Measurements from ENCODE around the gene STK4.

Gene STK4

DNA sequence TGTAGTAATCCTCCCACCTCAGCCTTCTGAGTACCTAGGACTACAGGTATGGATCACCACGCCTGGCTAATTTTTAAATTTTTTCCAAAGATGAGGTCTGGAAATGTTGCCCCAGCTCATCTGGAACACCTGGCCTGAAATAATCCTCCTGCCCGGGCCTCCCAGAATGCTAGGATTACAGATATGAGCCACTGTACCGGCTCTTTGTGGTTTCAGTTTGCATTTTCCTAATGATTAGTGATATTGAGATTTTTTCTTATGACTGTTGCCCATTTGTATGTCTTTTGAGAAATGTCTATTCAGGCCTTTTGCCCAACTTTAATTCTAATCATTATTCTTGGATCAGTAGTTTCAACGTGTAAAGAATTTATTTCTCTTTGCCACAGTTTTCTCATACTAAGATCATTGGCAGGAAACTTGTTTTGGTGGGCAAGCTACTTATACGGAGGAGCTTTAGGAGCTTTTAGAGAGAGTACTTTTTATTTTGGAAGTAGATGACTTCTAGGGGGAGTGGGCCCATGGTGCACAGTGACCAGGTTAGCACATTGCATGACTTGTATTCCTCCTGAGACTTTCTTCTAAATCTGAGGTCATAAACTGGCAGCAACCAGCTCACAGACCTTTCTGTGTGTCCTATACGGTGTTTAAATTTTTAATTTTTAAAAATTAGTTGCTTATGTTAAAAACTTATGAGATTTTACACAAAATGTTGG, 62.3 kb downstream of the STK4 start:
- no peak for DNase-seq (ENCODE audit: low read depth)

DNA sequence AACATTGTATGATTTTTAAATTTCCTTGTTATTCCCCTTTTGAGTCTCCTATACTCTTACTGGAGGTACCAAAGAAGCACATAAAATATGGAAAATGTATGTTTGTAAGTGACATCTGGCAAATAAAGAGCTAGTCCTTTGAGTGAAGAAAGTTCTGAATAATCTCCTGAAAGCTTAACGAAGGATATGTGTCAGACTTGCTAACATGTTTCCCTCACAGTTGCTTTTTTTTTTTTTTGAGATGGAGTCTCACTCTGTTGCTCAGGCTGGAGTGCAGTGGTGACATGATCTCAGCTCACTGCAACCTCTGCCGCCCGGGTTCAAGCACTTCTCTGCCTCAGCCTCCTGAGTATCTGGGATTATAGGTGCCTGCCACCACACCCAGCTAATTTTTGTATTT, 63.6 kb downstream of the STK4 start:
- DNase-seq (ENCODE audit: low read depth), result no peak

DNA sequence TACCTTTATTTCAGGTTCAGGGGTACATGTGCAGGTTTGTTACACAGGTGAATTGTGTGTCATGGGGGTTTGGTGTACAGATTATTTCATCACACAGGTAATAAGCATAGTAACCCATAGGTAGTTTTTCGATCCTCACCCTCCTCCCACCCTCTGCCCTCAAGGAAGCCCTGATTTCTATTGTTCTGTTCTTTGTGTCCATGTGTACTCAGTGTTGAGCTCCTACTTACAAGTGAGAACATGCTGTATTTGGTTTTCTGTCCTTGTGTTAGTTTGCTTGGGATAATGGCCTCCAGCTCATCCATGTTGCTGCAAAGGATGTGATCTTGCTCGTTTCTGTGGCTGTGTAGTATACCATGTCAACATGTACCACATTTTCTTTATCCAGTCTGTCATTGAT, 66.0 kb downstream of the STK4 start:
- DNase-seq (ENCODE audit: low read depth), result no peak

DNA sequence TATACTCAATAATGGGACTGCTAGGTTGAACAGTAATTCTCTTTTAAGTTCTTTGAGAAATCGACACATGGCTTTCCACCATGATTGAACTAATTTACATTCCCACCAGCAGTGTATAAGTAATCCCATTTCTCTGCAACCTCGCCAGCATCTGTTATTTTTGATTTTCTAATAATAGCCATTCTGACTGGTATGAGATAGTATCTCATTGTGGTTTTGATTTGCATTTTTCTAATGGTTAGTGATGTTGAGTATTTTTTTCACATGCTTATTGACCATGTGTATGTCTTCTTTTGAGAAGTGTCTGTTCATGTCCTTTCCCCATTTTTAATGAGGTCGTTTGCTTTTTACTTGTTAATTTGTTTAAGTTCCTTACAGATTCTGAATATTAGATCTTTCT, 66.5 kb downstream of the STK4 start:
- no peak for DNase-seq (ENCODE audit: low read depth)

DNA sequence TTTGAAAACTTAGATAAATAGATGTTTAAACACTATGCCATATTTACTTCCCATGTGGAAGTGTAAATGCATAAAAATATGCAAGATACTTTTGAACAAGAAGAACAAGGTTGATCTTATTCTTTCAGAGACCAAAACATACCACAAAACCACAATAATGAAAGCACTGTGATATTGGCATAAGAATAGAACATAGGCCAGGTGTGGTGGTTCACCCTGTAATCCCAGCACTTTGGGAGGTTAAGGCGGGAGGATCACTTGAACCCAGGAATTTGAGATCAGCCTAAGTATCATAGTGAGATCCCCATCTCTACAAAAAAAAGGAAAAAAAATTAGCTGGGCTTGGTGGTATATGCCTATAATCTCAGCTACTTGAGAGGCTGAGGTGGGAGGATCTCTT, 68.1 kb downstream of the STK4 start:
- no peak for DNase-seq (ENCODE audit: low read depth)

DNA sequence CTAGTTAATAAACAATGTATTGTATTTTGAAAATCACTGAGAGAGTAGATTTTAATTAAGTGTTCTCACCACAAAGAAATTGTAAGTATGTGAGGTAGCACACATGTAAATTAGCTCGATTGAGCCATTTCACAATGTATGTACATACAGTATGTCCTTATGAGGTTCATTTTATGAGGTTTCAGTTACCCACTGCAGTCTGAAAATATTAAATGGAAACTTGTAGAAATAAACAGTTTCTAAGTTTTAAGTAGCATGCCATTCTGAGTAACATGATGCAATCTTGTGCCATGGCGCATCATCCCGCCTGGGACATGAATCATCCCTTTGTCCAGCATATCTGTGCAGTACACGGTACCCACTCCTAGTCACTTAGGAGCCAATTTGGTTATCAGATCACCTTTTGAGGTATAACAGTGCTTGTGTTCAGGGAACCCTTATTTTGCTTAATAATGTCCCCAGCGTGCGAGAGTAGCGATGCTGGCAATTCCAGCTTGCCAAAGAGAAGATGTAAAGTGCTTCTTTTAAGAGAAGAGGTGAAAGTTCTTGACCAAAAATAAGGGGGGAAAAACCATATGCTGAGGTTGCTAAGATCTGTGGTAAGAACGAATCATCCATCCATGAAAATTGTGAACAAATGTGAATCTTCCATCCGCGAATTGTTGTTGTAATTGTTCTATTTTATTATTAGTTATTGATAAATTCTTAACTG, 69.9 kb downstream of the STK4 start:
- peak; percentile 39 for DNase-seq (ENCODE audit: low read depth)

DNA sequence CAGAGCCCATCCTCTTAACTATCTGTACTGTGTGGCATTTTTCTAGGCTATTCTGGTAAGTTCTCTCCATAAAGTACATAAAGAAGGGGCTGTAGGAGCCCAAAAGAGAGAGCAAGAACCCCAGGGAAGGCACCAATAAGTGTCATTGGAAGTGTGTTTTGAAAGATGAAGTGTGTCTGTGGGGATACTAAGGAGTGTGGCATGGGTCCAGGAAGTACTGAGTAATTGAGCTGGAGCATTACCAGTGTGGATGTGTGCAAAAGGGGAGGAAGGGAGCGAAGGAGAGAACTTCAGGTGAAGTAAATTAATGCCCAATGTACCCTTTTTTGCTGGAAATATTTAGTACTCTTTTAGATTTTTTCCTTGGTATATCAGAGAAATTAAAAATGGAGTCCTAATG, 70.7 kb downstream of the STK4 start:
- DNase-seq (ENCODE audit: low read depth), result peak; percentile 62

DNA sequence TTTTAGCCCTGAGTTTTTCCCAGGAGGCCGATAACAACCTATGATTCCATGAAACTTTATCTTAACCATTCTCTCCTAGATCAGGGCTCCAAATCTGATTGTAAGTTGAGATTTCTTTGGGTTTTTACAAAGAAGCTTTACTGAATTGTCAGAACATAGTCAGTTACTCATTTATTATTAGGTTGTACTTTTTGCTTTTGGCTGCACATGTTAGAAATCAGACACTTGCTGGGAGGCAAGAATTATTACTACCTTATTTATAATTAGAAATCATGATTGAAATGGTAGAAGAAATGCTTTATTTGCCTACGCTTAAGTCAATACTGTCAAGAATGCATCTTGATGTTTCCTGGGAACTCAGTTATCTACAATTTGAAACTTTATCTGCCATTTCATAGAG, 71.3 kb downstream of the STK4 start:
- no peak for DNase-seq (ENCODE audit: low read depth)

DNA sequence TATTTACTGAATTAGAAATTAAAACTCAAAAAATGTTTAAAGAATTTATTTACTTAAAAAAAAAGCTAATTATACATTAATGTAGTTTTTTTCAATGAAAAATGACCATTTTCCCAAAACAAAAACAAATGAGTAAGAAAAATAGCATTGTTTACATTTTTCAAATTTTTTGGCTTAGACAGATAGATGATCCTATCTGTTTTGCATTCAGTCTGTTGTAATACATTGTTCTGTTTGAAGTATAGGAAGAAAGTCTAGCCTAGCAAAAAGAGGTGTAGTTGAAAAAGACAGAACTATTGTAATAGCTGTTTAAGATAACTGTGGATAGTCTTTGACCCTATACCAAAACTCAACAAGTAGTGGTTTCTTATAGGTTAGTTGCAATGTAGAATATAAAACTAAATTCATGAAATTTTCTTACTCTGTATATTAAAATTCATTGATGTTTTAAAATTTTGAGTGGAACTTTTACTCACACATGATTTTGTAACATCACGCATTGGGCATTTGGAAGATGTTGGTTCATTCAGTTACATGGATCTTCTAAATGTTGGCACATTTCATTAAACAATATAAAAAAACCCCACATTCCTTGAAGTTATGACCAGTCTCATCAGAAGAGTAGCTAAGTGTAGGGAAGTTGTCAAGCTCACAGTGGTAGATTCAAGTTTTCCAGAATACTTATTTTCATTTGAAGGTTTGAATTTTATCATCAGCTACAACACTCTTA, 72.6 kb downstream of the STK4 start:
- no peak for DNase-seq (ENCODE audit: low read depth)

DNA sequence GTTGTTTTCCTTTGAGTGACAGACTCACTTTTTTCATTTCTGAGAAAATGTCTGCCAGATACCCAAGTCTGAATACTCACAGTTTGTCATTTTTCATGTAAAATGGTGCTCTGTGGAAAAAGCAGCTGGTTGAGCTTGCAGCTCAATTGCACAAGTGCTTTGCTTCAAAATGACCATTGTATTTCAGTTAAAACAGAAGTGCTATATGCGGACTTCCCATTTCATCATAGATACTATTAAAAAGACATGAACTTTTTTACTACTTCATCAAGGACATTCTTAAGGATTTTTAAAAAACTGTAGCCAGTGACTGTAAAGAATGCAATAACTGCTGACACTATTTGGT, 73.1 kb downstream of the STK4 start:
- no peak for DNase-seq (ENCODE audit: low read depth)

DNA sequence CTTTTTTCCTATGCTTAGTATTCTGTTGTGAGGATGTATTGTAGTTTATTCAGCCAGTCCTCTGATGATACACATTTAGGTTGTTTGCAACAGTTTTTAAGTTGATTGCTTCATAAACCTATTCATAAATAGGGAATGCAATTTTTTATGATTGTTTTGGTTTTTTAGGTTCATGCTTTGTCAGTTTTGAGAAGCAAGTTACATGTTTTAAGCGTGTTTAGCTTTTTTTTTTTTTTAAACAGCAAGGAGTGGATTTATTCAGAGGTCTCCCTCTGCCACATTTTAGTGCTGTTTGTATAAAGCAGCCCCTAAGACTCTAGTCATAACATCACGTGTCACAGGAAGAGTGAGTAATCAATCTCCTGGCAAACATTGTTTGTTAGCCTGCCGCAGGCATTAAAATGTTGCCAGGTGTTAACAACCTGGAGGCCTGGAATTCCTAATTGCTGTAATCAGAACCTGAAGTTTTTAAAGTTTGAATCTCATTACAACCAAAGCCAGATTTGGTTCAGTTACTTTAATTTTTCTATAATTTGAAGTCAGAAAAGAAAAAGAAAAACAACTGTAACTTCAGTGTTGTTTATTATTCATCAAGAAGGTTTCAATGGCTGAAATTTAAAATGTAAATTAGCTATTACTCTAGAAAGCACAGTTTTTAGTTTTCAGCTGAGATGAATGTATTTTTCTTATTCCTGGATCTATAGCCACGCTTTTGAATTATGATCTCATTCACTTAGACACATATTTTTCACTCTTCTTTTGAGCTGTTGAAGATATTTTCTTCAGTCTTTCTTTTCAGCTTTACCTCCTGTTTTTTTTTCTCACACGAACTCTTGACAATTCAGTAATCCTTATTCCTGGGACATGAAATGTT, 75.4 kb downstream of the STK4 start:
- DNase-seq (ENCODE audit: low read depth), result no peak

DNA sequence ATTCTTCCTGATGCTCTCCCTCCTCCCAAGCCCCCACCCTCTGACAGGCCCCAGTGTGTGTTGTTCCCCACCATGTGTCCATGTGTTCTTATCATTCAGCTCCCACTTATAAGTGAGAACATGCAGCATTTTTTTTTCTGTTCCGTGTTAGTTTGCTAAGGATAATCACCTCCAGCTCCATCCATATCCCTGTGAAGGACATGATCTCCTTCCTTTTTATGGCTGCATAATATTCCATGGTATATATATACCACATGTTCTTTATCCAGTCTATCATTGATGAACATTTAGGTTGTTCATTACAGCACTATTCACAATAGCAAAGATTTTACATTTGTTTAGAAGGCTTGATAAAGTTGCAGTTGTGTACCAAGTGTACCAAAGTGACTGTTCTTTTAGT, 76.7 kb downstream of the STK4 start:
- DNase-seq (ENCODE audit: low read depth), result no peak

DNA sequence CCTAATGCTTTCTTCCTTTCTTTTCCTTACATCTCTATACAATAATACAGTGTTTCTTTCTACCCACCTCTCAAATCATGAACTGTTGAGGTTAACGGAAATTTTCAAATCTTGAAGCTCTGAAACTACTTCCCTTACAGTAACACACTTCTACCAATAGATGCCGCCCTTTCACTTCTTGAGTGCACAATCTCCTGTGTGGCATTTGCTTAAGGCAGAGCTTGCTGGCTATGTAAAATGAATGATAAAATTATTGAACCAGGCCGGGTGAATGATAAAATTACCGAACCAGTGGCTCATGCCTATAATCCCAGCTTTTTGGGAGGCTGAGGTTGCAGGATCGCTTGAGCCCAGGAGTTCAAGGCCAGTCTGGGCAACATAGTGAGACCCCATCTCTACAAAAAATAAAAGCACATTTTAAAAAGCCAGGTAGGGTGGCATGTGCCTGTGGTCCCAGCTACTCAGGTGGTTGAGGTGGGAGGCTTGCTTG, 77.8 kb downstream of the STK4 start:
- DNase-seq (ENCODE audit: low read depth), result peak; percentile 70

DNA sequence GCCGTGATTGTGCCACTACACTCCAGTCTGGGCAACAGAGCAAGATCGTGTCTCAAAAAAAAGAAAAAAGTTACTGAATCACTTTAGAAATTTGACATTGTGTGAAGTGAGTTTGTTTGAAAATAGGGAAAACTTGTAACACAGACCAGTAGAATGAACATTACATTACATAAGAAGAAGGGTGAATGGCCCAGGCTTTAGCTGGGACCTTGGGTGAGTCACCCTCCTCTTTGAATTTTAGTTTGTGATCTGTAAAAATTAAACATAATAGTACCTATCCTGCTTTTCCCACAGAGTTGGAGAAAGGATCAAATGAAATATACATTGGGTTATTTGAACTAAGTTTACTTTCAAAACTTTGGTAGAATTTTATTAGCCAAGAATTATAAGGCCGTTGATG, 78.3 kb downstream of the STK4 start:
- no peak for DNase-seq (ENCODE audit: low read depth)

DNA sequence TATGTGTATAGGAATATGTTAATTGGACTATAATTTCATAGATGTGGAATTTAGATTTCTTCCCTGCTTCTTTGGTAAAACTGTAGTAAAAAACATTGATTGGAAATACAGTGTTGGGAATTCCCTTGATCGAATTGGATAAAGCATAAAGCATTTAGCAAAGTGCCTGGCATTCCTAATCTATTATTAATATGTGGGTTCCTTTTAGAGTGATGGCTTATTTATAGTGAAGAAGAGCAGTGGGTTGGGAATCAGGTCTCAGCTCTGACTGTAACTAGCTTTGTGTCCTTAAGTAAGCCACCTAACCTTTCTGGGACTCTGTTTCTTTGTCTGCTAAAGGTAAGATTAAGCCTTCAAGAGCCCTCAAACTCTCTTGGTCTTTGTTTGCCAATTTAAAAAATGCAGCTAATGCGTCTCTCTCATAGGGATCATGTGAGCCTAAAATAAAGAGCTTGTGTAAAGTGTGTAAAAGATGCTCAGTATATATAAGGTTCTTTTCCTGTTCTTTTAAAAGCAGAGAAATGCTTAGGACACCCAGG, 81.3 kb downstream of the STK4 start:
- no peak for DNase-seq (ENCODE audit: low read depth)

DNA sequence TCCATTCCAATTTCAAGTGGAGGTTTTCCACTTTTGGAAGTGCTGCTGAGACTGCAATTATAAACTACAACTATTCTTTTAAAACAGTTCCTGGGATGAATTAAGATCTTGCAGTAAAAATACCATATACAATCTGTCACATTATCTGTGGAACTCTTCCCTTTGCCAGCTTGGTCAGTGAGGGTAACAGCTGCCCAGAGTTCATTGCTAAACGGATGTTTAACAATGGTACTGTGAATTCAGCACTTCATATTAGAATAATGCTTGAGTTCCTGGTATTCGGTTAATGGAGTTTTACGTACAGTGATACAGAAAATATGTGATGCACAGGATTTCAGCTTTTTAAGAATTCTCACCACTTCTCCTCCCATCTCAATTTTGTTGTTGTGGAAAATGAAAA, 83.1 kb downstream of the STK4 start:
- DNase-seq (ENCODE audit: low read depth), result no peak

DNA sequence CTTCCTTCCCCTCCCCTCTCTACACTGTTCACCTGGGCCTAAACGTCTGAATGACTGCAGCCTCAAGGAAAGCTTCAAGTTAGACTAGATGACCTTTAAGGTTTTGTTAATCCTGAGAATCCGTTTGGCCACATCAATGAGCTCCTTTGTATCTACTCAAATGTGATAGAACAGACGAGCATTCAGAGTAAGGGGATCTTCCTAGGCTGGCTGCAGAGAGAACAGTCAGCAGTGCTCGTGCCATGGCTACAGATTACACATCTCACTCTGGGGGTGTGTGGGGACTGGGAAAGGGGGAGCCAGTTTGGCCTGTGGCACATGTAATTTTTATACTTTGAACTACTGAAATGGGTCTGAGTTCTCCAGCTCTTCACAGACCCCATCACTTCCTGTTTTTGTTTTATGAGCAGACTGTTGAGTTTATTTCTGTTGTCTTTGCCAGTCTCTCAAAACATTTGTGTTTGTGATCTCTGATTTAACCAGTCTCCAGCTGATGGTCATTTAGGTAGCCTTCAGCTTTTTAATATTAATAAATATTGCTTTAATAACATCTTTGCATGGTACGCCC, 83.7 kb downstream of the STK4 start:
- DNase-seq (ENCODE audit: low read depth), result no peak

DNA sequence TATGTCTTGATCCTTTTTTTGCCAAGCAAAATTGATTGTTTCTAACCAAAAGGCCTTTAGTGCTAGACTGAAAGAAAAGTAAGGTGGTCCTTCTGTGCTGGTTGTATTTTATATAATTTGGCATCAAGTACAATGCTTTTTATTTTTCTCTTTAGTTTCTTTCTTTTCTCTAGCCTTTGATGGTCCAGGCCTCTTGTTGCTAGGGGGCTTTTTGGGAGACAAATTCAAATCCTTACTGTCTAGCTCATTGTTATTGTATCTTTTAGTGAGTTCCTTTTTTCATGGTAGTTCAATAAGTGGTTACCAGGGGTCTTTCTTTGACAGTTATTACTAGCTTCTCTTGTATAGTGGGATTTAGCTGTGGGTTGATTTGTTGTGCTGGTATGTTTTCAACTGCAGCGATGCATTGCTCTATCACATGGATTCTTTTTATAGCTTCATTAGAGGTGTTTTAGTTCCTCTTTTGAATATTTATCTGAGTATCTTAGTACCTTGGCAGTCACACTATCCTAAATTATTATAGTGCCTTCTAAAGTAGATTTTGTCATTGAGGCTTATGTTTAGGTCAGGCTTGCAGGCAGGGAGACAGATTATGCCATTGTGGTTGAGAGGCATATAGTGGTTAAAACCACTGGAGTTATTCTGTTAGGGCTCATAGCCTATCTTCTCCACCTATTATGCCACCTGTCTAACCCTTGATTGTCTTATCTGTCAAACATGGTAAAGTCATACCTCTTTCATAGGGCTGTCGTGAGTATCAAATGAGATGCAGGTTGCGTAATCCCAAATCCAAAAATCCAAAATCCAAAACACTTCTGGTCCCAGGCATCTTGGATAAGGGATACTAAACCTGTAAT, 85.1 kb downstream of the STK4 start:
- no peak for DNase-seq (ENCODE audit: low read depth)

DNA sequence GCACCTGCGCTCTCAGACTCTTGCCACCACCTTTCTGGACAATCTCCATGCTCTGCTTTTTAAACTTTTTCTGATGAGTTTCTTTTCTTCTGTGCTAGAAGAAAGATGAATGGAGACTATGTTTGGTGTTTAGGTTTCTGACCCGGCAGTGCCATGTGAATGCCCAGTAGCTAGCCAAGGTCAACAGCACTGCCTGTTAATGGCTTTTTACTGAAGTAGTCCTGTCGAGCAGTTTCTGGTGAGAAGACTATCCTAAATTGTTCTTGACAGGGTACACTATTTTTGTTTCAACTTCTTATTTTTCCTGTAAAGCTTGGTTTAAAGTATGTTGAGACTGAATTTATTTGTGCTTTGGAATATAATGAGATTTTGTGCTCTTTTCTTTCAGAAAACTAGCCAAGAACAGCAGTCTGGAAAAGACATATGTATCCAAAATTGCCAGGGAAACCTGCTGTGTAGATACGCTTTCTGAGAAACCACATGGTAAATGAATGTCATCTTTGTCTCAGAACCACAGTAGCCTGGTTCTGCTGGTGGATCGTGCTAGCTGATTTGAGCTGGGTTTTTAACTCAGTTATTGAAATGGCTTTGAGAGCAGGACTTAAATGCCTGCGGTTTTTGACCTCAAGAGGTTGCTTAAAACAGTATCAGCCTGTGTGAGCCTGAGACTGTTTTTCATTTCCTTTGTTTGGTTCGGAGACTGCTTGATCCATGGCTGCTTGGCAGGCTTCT, 86.6 kb downstream of the STK4 start:
- peak; percentile 66 for DNase-seq (ENCODE audit: low read depth)
